Upper lobe of left lung (tissue), 4 donors: ENCODE measurements around the gene CTXN2.

Experiments used
- EP300 ChIP-seq, 4 donors: sonication (generic); formaldehyde crosslinking; IDR thresholded peaks; one replicate each; pipeline ENCODE4 v1.5.1; 2017; ENCODE audit warnings: antibody characterized with exemption in 4 of 4, control low read depth in 2 of 4
- TF ChIP-seq, protein P1 (sequence below), 6 experiments: fragments of 450-650 bp in 4 of 6; fragments of 200-600 bp in 2 of 6; sonication (generic) in 2 of 6; IDR thresholded peaks; one replicate each; pipeline ENCODE4 v1.5.1; 2016 to 2019; ENCODE audit warnings: antibody characterized with exemption in 6 of 6

GRCh38 chr15:48143856-48144255, 47.6 kb upstream of the CTXN2 start:
- TF ChIP-seq, protein P1, sequence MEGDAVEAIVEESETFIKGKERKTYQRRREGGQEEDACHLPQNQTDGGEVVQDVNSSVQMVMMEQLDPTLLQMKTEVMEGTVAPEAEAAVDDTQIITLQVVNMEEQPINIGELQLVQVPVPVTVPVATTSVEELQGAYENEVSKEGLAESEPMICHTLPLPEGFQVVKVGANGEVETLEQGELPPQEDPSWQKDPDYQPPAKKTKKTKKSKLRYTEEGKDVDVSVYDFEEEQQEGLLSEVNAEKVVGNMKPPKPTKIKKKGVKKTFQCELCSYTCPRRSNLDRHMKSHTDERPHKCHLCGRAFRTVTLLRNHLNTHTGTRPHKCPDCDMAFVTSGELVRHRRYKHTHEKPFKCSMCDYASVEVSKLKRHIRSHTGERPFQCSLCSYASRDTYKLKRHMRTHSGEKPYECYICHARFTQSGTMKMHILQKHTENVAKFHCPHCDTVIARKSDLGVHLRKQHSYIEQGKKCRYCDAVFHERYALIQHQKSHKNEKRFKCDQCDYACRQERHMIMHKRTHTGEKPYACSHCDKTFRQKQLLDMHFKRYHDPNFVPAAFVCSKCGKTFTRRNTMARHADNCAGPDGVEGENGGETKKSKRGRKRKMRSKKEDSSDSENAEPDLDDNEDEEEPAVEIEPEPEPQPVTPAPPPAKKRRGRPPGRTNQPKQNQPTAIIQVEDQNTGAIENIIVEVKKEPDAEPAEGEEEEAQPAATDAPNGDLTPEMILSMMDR (IDR thresholded peaks at IDR 0.05), result no peak
- no peak for TF ChIP-seq EP300 (IDR thresholded peaks at IDR 0.05)
